HCT116 (cell line): ENCODE results near the gene HHIPL1. TPM values are rescaled to one million over a fixed set of nuclear protein-coding genes. Genes with fewer than 3 reads are reported as not detected.

ENCODE experiments used
- ATAC-seq: fragments of 200-7000 bp; cut with Tn5 transposase; 2 replicates; pipeline ENCODE4 v1.9.1; 2020; ENCODE audit warnings: mild to moderate bottlenecking, moderate library complexity
- BruUV-seq: library from RNA; stranded (reverse); fragments of 400-500 nt; replicated peaks from 2 replicates; lab custom pipeline; 2021; lab: Mats Ljungman, UMichigan
- CTCF ChIA-PET: fragments of 300-600 bp; sonication (Branson Sonifier 250); formaldehyde crosslinking; loops from one replicate; lab custom pipeline; 2021; ENCODE audit warnings: antibody characterized with exemption; lab: Charles Lee
- POLR2A ChIA-PET: fragments of 300-600, 350-600 bp; sonication (Branson Sonifier 250); formaldehyde crosslinking; loops from one replicate; lab custom pipeline; 2021; ENCODE audit warnings: antibody characterized with exemption; lab: Charles Lee
- RAD21 ChIA-PET, 2 experiments: fragments of 300-600 bp; sonication (Branson Sonifier 250); formaldehyde crosslinking; loops; one replicate each; lab custom pipeline; 2023; ENCODE audit warnings: low total read pairs in 2 of 2; ENCODE audit not compliant: uncharacterized antibody in 2 of 2, unreplicated experiment in 2 of 2, low non-redundant PET in 1 of 2; lab: Charles Lee
- DNase-seq: peaks from one replicate; pipeline ENCODE4 v3.0.0-alpha.2; 2010; ENCODE audit warnings: low read depth, low spot score
- H2AFZ ChIP-seq: fragments of 200-600 bp; shearing (Covaris generic), sonication (generic); 2 replicates; pipeline ENCODE4 v1.6.1; 2017; ENCODE audit warnings: low read depth, mixed run types, mixed read lengths, antibody characterized with exemption, low read length; ENCODE audit not compliant: poor library complexity, severe bottlenecking
- H3K27ac ChIP-seq: 2 replicates; pipeline ENCODE4 v1.5.1; 2012; ENCODE audit warnings: low read depth, low read length
- H3K27me3 ChIP-seq: fragments of 200-600 bp; sonication (generic); 2 replicates; pipeline ENCODE4 v1.6.1; 2016; ENCODE audit warnings: mixed run types, low read length, mixed read lengths; ENCODE audit not compliant: insufficient read depth
- H3K36me3 ChIP-seq, 2 experiments: fragments of 200-500 bp in 1 of 2; fragments of 200-600 bp in 1 of 2; sonication (Bioruptor generic) in 1 of 2; sonication (generic) in 1 of 2; 2 replicates each; pipeline versions ENCODE4 v1.5.1 to v1.6.1; 2014 to 2016; ENCODE audit warnings: low read length in 2 of 2, inconsistent platforms in 1 of 2, mixed read lengths in 1 of 2, mixed run types in 1 of 2; ENCODE audit not compliant: insufficient read depth in 2 of 2, control insufficient read depth in 1 of 2
- H3K4me1 ChIP-seq, 2 experiments: fragments of 200-600 bp in 1 of 2; sonication (generic) in 1 of 2; 2 replicates each; pipeline versions ENCODE4 v1.5.1 to v1.6.1; 2012 to 2017; ENCODE audit warnings: low read length in 2 of 2, inconsistent platforms in 1 of 2, mild to moderate bottlenecking in 1 of 2, mixed read lengths in 1 of 2, mixed run types in 1 of 2, moderate library complexity in 1 of 2; ENCODE audit not compliant: insufficient read depth in 2 of 2, control insufficient read depth in 1 of 2
- H3K4me2 ChIP-seq: fragments of 200-600 bp; sonication (generic); 2 replicates; pipeline ENCODE4 v1.6.1; 2017; ENCODE audit warnings: mixed run types, low read length, mixed read lengths
- H3K4me3 ChIP-seq, 2 experiments: fragments of 200-600 bp in 1 of 2; sonication (generic) in 1 of 2; replicated peaks in 1 of 2; 2 replicates each; pipeline ENCODE4 v1.5.1; 2011 to 2016; ENCODE audit warnings: low read length in 2 of 2, control low read depth in 1 of 2, low read depth in 1 of 2, mild to moderate bottlenecking in 1 of 2, mixed read lengths in 1 of 2, mixed run types in 1 of 2
- H3K79me2 ChIP-seq: fragments of 200-600 bp; sonication (generic); 2 replicates; pipeline ENCODE4 v1.6.1; 2017; ENCODE audit warnings: mild to moderate bottlenecking, mixed run types, low read length, moderate library complexity, mixed read lengths; ENCODE audit not compliant: insufficient read depth
- H3K9ac ChIP-seq: fragments of 200-600 bp; sonication (generic); 2 replicates; pipeline ENCODE4 v1.6.1; 2016; ENCODE audit warnings: low read length, mixed read lengths
- H3K9me2 ChIP-seq: fragments of 200-600 bp; sonication (generic), shearing (Covaris generic); 2 replicates; pipeline ENCODE4 v1.6.1; 2017; ENCODE audit warnings: mixed run types, mild to moderate bottlenecking, moderate library complexity; ENCODE audit not compliant: insufficient read depth
- H3K9me3 ChIP-seq, 2 experiments: fragments of 200-500 bp in 1 of 2; fragments of 200-600 bp in 1 of 2; sonication (Bioruptor generic) in 1 of 2; sonication (generic) in 1 of 2; 2 replicates each; pipeline ENCODE4 v1.6.1; 2014 to 2017; ENCODE audit warnings: low read length in 2 of 2, mixed read lengths in 2 of 2, inconsistent platforms in 1 of 2, low read depth in 1 of 2, mild to moderate bottlenecking in 1 of 2, mixed run types in 1 of 2, moderate library complexity in 1 of 2; ENCODE audit not compliant: control insufficient read depth in 1 of 2, insufficient read depth in 1 of 2
- H4K20me1 ChIP-seq: fragments of 200-600 bp; sonication (generic), shearing (Covaris generic); 2 replicates; pipeline ENCODE4 v1.6.1; 2017; ENCODE audit warnings: mixed run types, mild to moderate bottlenecking, moderate library complexity; ENCODE audit not compliant: insufficient read depth
- EGR1 ChIP-seq: IDR thresholded peaks from 2 replicates; pipeline ENCODE4 v1.6.1; 2012; ENCODE audit warnings: low read depth
- FOSL1 ChIP-seq: IDR thresholded peaks from 2 replicates; pipeline ENCODE4 v1.6.1; 2012; ENCODE audit warnings: low read depth
- JUND ChIP-seq: IDR thresholded peaks from 2 replicates; pipeline ENCODE4 v1.6.1; 2012
- POLR2AphosphoS5 ChIP-seq: IDR thresholded peaks from 2 replicates; pipeline ENCODE4 v1.6.1; 2011; ENCODE audit warnings: mild to moderate bottlenecking, low read depth, low read length, moderate library complexity
- SIN3A ChIP-seq: IDR thresholded peaks from 2 replicates; pipeline ENCODE4 v1.6.1; 2012; ENCODE audit warnings: low read depth
- YY1 ChIP-seq: IDR thresholded peaks from 2 replicates; pipeline ENCODE4 v1.6.1; 2011; ENCODE audit warnings: low read length, low read depth, moderate library complexity, mild to moderate bottlenecking; ENCODE audit not compliant: insufficient replicate concordance; ENCODE audit errors: extremely low read depth
- intact Hi-C: fragments of 100-400 bp; cut with micrococcal nuclease; formaldehyde crosslinking; loops from 2 replicates; pipeline ENCODE4 v1.10.0; 2022
- total RNA-seq: library from RNA; stranded (reverse); gene quantifications from one replicate; pipeline ENCODE4 v1.2.1, GENCODE V29; 2021; ENCODE audit not compliant: unreplicated experiment
- TF ChIP-seq, protein P1 (sequence below): IDR thresholded peaks from 2 replicates; pipeline ENCODE4 v1.6.1; 2012
- TF ChIP-seq, protein P2 (sequence below): IDR thresholded peaks from 2 replicates; pipeline ENCODE4 v1.6.1; 2012
- TF ChIP-seq, protein P3 (sequence below), 3 experiments: fragments of 200-600 bp in 1 of 3; sonication (generic) in 1 of 3; IDR thresholded peaks in 2 of 3; conservative IDR thresholded peaks in 1 of 3; 2 replicates each; pipeline ENCODE4 v1.5.1; 2012 to 2017; ENCODE audit warnings: low read depth in 2 of 3, low read length in 2 of 3, antibody characterized with exemption in 1 of 3, borderline replicate concordance in 1 of 3, control low read depth in 1 of 3, mild to moderate bottlenecking in 1 of 3, mixed read lengths in 1 of 3, mixed run types in 1 of 3, moderate library complexity in 1 of 3; ENCODE audit not compliant: insufficient read depth in 1 of 3
- TF ChIP-seq, protein P4 (sequence below): IDR thresholded peaks from 2 replicates; pipeline ENCODE4 v1.6.1; 2011; ENCODE audit warnings: mild to moderate bottlenecking, low read length, moderate library complexity; ENCODE audit not compliant: insufficient replicate concordance; ENCODE audit errors: extremely low read depth

HHIPL1 gene
- total RNA-seq, 1 experiment from 2014 or later: not detected

DNA sequence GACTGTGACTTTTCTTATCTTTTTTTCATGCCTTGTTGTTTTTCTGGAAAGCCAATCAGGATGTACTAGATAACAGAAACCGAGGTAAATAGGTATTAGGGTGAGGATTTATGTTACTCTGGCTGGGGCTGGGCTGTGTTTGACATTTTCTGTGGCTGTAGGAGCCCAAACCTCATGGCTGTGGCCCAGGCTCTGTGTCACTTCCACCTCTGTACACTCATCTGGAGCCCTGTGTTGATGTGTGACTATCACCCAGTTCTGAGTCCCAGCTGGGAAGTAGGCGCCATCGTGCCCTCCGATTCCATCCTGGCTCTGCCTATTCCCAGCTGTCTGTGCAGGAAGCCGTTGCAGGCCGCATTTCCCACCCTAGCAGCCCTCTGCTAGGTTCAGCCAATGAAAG, 1.6 kb upstream of the HHIPL1 start:
- TF ChIP-seq, protein P1, sequence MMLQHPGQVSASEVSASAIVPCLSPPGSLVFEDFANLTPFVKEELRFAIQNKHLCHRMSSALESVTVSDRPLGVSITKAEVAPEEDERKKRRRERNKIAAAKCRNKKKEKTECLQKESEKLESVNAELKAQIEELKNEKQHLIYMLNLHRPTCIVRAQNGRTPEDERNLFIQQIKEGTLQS: no peak
- TF ChIP-seq FOSL1 (no peak), SIN3A (no peak), YY1 (no peak), POLR2AphosphoS5 (no peak), JUND (no peak), EGR1 (no peak)
- TF ChIP-seq, protein P2, sequence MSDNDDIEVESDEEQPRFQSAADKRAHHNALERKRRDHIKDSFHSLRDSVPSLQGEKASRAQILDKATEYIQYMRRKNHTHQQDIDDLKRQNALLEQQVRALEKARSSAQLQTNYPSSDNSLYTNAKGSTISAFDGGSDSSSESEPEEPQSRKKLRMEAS: no peak
- TF ChIP-seq, protein P3, sequence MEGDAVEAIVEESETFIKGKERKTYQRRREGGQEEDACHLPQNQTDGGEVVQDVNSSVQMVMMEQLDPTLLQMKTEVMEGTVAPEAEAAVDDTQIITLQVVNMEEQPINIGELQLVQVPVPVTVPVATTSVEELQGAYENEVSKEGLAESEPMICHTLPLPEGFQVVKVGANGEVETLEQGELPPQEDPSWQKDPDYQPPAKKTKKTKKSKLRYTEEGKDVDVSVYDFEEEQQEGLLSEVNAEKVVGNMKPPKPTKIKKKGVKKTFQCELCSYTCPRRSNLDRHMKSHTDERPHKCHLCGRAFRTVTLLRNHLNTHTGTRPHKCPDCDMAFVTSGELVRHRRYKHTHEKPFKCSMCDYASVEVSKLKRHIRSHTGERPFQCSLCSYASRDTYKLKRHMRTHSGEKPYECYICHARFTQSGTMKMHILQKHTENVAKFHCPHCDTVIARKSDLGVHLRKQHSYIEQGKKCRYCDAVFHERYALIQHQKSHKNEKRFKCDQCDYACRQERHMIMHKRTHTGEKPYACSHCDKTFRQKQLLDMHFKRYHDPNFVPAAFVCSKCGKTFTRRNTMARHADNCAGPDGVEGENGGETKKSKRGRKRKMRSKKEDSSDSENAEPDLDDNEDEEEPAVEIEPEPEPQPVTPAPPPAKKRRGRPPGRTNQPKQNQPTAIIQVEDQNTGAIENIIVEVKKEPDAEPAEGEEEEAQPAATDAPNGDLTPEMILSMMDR (IDR thresholded peaks at IDR 0.05 in 2 of 3, conservative IDR thresholded peaks at IDR 0.05 in 1 of 3; ENCODE audit: borderline replicate concordance in 1 of 3, insufficient read depth in 1 of 3, low read depth in 2 of 3, low read length in 2 of 3): no peak
- TF ChIP-seq, protein P4, sequence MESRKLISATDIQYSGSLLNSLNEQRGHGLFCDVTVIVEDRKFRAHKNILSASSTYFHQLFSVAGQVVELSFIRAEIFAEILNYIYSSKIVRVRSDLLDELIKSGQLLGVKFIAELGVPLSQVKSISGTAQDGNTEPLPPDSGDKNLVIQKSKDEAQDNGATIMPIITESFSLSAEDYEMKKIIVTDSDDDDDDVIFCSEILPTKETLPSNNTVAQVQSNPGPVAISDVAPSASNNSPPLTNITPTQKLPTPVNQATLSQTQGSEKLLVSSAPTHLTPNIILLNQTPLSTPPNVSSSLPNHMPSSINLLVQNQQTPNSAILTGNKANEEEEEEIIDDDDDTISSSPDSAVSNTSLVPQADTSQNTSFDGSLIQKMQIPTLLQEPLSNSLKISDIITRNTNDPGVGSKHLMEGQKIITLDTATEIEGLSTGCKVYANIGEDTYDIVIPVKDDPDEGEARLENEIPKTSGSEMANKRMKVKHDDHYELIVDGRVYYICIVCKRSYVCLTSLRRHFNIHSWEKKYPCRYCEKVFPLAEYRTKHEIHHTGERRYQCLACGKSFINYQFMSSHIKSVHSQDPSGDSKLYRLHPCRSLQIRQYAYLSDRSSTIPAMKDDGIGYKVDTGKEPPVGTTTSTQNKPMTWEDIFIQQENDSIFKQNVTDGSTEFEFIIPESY: no peak
- Histone ChIP-seq H3K4me2 (no peak overlapping the region), H3K9me2 (no peaks in the 10 kb centered on the region), H3K79me2 (no peaks in the 10 kb centered on the region), H2AFZ (no peak overlapping the region), H3K9ac (no peak overlapping the region), H3K4me3 (no peak overlapping the region), H3K4me1 (no peaks in the 10 kb centered on the region), H3K27me3 (no peaks in the 10 kb centered on the region), H3K9me3 (no peaks in the 10 kb centered on the region), H3K27ac (no peak overlapping the region), H4K20me1 (no peaks in the 10 kb centered on the region), H3K36me3 (no peaks in the 10 kb centered on the region)
- DNase-seq: no peak
- ChIA-PET RAD21 (no interaction called here), CTCF (no interaction called here), POLR2A (no interaction called here)
- intact Hi-C loops: no loop called here
- BruUV-seq: no TSS peak
- ATAC-seq: no peak
